ENCODE measurements around the gene HOXC13.
A peak's percentile ranks its signal among the peaks of the same experiment; 100 is the strongest.

The HOXC13 gene

GRCh38 chr12:53982648-53983567 is 44.3 kb downstream of the HOXC13 start:
- DNase-seq (ENCODE audit: low read depth in 3 of 3), result no peak

GRCh38 chr12:53983568-53983949 is 44.9 kb downstream of the HOXC13 start:
- DNase-seq (ENCODE audit: low read depth in 3 of 3), result no peak

- no peak for DNase-seq (ENCODE audit: low read depth in 3 of 3)
Observed at GRCh38 chr12:53983950-53984572, 45.4 kb downstream of the HOXC13 start.

GRCh38 chr12:53984901-53985691 is 46.5 kb downstream of the HOXC13 start, which contains the start of gene HOXC10:
TSS of gene HOXC10 (plus strand) at chr12:53985146. CDS start at chr12:53985260, 114 bp downstream.
- DNase-seq (ENCODE audit: low read depth in 3 of 3), result peak; percentile 80 to 90 (median 82)

- no peak for DNase-seq (ENCODE audit: low read depth in 3 of 3)
Observed at GRCh38 chr12:53985692-53985993, 47.0 kb downstream of the HOXC13 start.

- DNase-seq (ENCODE audit: low read depth in 3 of 3), result no peak
Observed at GRCh38 chr12:53985994-53986685, 47.5 kb downstream of the HOXC13 start.

- no peak for DNase-seq (ENCODE audit: low read depth in 3 of 3)
Observed at GRCh38 chr12:53986686-53987483, 48.3 kb downstream of the HOXC13 start.

- no peak for DNase-seq (ENCODE audit: low read depth in 3 of 3)
Observed at GRCh38 chr12:53987787-53988230, 49.2 kb downstream of the HOXC13 start.

GRCh38 chr12:53988541-53989226 is 50.1 kb downstream of the HOXC13 start:
- DNase-seq (ENCODE audit: low read depth in 3 of 3), result no peak

GRCh38 chr12:53989227-53990113 is 50.8 kb downstream of the HOXC13 start:
- DNase-seq (ENCODE audit: low read depth in 3 of 3), result no peak

GRCh38 chr12:53990311-53991076 is 51.9 kb downstream of the HOXC13 start:
- no peak for DNase-seq (ENCODE audit: low read depth in 3 of 3)

- no peak for DNase-seq (ENCODE audit: low read depth in 3 of 3)
Observed at GRCh38 chr12:53991077-53991460, 52.4 kb downstream of the HOXC13 start.

- no peak for DNase-seq (ENCODE audit: low read depth in 3 of 3)
Observed at GRCh38 chr12:53992377-53992889, 53.8 kb downstream of the HOXC13 start.

- no peak for DNase-seq (ENCODE audit: low read depth in 3 of 3)
Observed at GRCh38 chr12:53993162-53994008, 54.8 kb downstream of the HOXC13 start.

- DNase-seq (ENCODE audit: low read depth in 3 of 3), result no peak
Observed at GRCh38 chr12:53994009-53994263, 55.3 kb downstream of the HOXC13 start.

GRCh38 chr12:53994264-53995001 is 55.8 kb downstream of the HOXC13 start:
- no peak for DNase-seq (ENCODE audit: low read depth in 3 of 3)

- DNase-seq (ENCODE audit: low read depth in 3 of 3), result no peak
Observed at GRCh38 chr12:53995002-53995377, 56.4 kb downstream of the HOXC13 start.
